Measurements from ENCODE around the gene CTNNA2.

The CTNNA2 gene

DNA sequence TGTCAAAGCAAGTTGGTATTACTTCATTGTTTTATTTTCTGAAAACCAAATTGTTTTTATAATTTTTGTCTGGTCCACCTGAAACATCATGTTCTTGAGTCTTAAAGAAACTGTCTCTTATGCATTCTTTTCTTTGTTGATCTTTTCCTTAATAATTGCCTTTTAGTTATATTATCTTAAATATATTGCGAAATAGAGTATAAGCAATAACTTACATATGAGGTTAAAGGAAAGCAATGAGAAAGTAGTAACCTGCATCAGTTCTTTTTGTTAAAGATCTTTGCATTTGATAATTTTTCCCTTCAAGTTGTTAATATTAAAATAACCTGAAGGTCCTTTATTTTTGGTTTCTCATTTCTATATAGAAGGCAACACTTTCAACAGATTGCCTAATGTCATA, 315.0 kb downstream of the CTNNA2 start:
- H3K27ac Mint-ChIP-seq, result no peak overlapping the region
- no peak overlapping the region for H3K4me3 Mint-ChIP-seq
- ATAC-seq, result no peak
- H3K4me1 Mint-ChIP-seq, result no peaks in the 10 kb centered on the region
- H3K27me3 Mint-ChIP-seq, result no peaks in the 10 kb centered on the region
- peaks cover 6% of the 10 kb centered on the region for H3K9me3 Mint-ChIP-seq
- no peaks in the 10 kb centered on the region for H3K36me3 Mint-ChIP-seq

DNA sequence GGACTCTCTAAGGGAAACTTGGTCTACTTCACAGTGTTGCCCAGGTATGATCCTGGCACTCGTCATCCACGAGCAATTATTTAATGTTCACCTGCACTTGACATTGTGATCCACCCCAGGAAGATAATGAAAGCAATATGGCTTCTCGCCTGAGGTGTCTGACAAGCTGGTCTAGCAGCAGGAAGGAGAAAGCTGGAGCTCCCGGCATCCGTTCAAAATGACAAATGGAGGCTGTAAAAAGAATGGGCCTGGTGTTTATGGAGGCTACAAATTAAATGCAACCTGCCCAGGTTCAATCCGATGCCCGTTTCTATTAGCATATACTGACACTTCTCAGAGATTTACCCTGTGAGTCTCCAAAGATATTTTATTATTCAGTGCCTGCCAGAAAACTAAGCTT, 317.6 kb downstream of the CTNNA2 start:
- no peak for ATAC-seq
- Mint-ChIP-seq H3K27me3 (no peaks in the 10 kb centered on the region), H3K4me3 (no peak overlapping the region), H3K27ac (no peak overlapping the region), H3K36me3 (no peaks in the 10 kb centered on the region), H3K4me1 (no peaks in the 10 kb centered on the region), H3K9me3 (no peaks in the 10 kb centered on the region)

- no peak for ATAC-seq
These were observed 319.1 kb downstream of the CTNNA2 start for GRCh38 chr2:79831961-79832360.

GRCh38 chr2:79832511-79833234, 319.8 kb downstream of the CTNNA2 start:
- Mint-ChIP-seq H3K4me3 (no peak overlapping the region), H3K27me3 (no peaks in the 10 kb centered on the region), H3K27ac (no peak overlapping the region), H3K4me1 (no peaks in the 10 kb centered on the region), H3K36me3 (no peaks in the 10 kb centered on the region), H3K9me3 (peaks cover 3% of the 10 kb centered on the region)
- ATAC-seq, result no peak

More at GRCh38 chr2:79831961-79832360, 319.1 kb downstream of the CTNNA2 start:
- H3K27me3 Mint-ChIP-seq, result no peaks in the 10 kb centered on the region
- no peak overlapping the region for H3K4me3 Mint-ChIP-seq
- no peaks in the 10 kb centered on the region for H3K4me1 Mint-ChIP-seq
- H3K27ac Mint-ChIP-seq, result no peak overlapping the region
- H3K9me3 Mint-ChIP-seq, result peaks cover 3% of the 10 kb centered on the region
- no peaks in the 10 kb centered on the region for H3K36me3 Mint-ChIP-seq

DNA sequence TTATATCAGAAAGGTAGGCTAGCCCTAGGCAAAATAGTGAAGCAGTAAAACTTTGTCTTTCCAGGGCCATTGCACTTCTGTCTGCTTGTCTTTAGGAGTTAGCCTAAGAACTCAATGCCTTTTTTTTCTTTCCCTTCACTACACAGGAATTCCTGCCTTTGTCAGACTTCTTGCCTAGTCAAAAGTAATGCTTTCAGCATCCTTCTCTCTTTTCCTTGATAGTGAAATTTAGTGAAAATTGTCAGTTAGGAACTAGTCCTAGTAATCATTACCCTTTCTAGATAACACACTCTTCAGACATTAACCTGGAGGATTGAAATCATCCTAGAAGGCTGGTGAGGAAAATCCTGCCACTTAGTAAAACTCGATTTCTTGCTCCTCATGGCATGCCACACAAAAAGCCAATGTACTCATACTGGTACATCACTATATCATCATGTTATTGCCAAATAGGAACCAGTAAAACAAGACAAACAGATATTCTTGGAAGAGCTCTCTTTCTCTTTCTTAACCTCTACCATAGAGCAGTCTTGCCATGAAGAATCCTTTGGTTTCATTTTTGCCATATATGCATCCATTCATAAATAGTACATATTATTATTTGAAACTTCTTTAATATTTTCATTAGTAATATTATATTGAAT, 320.5 kb downstream of the CTNNA2 start:
- no peaks in the 10 kb centered on the region for H3K27me3 Mint-ChIP-seq
- H3K9me3 Mint-ChIP-seq, result peaks cover 3% of the 10 kb centered on the region
- no peaks in the 10 kb centered on the region for H3K36me3 Mint-ChIP-seq
- ATAC-seq, result no peak
- H3K4me1 Mint-ChIP-seq, result no peaks in the 10 kb centered on the region
- H3K27ac Mint-ChIP-seq, result no peak overlapping the region
- H3K4me3 Mint-ChIP-seq, result no peak overlapping the region

DNA sequence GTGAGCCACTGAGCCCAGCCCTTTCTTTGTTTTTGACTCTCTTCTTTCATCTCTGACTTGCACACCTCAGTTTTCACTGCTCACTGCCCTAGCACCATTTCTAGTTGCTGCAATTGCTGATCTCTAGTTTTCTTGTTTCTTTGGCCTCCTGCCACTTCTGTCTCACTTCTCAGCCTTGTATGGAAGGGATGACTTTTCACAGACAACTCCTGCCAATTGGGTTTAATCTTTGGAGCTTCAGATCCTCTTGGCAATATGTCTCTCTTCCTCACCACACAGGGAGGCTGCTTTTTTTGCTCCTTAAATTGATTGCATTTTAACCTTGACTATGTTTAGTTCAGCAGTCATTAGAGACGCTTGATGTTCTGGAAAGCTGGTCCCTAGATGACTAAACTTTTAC, 323.1 kb downstream of the CTNNA2 start:
- Mint-ChIP-seq H3K27ac (no peak overlapping the region), H3K36me3 (no peaks in the 10 kb centered on the region), H3K9me3 (peaks cover 6% of the 10 kb centered on the region), H3K4me1 (no peaks in the 10 kb centered on the region), H3K4me3 (no peak overlapping the region), H3K27me3 (no peaks in the 10 kb centered on the region)
- no peak for ATAC-seq

GRCh38 chr2:79844011-79844410, 331.2 kb downstream of the CTNNA2 start:
- Mint-ChIP-seq H3K27ac (no peak overlapping the region), H3K36me3 (no peaks in the 10 kb centered on the region), H3K4me1 (no peaks in the 10 kb centered on the region), H3K27me3 (no peaks in the 10 kb centered on the region), H3K4me3 (no peak overlapping the region), H3K9me3 (no peaks in the 10 kb centered on the region)
- ATAC-seq, result no peak

DNA sequence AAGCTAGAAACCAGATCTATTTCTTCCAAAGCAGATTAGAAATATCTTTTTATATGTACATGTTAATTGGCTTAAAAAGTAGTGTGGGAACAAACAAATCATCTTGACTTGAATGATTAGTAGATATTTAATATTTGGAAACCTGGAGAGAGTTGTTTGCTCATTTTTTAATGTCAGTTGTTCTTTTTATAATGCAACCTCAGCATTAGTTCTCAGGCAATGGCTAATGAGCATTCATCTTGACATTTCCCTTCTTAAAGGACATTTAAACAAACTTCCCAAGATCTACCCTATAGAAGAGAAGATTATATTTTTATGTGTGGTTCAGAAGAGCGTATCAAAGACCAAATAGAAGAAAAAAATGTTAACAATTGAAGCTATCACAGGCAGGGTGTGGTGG, 334.0 kb downstream of the CTNNA2 start:
- H3K9me3 Mint-ChIP-seq, result peaks cover 3% of the 10 kb centered on the region
- ATAC-seq, result no peak
- no peaks in the 10 kb centered on the region for H3K36me3 Mint-ChIP-seq
- H3K4me3 Mint-ChIP-seq, result no peak overlapping the region
- no peaks in the 10 kb centered on the region for H3K27me3 Mint-ChIP-seq
- H3K27ac Mint-ChIP-seq, result no peak overlapping the region
- H3K4me1 Mint-ChIP-seq, result no peaks in the 10 kb centered on the region

GRCh38 chr2:79849241-79849640, 336.4 kb downstream of the CTNNA2 start:
- Mint-ChIP-seq H3K27me3 (no peaks in the 10 kb centered on the region), H3K36me3 (no peaks in the 10 kb centered on the region), H3K4me1 (no peaks in the 10 kb centered on the region), H3K27ac (no peak overlapping the region), H3K4me3 (no peak overlapping the region), H3K9me3 (peaks cover 3% of the 10 kb centered on the region)
- no peak for ATAC-seq

GRCh38 chr2:79849949-79850348, 337.1 kb downstream of the CTNNA2 start:
- H3K4me1 Mint-ChIP-seq, result no peaks in the 10 kb centered on the region
- no peaks in the 10 kb centered on the region for H3K36me3 Mint-ChIP-seq
- H3K27me3 Mint-ChIP-seq, result no peaks in the 10 kb centered on the region
- ATAC-seq, result no peak
- H3K27ac Mint-ChIP-seq, result no peak overlapping the region
- H3K9me3 Mint-ChIP-seq, result peaks cover 3% of the 10 kb centered on the region
- no peak overlapping the region for H3K4me3 Mint-ChIP-seq

DNA sequence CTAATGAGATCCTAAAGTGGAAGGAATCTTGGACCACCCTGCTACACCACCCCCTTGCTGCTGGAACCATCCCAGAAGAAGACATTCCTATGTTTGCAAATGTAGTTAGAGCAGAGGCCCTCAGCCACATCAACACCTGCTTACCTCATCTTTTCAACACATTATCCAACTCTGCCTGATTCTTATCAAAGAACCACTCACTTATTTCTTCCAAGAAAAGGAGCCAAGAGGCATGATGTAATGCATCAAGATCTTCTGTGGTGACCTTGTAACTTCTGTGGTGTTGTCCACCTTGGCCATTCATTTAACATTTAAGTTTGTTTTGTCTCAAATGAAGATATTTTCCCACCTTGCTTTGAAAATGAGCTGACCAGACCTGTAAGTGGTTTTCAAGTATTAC, 338.1 kb downstream of the CTNNA2 start:
- Mint-ChIP-seq H3K27ac (no peak overlapping the region), H3K4me1 (no peaks in the 10 kb centered on the region), H3K36me3 (no peaks in the 10 kb centered on the region), H3K4me3 (no peak overlapping the region), H3K9me3 (peaks cover 3% of the 10 kb centered on the region), H3K27me3 (no peaks in the 10 kb centered on the region)
- no peak for ATAC-seq

DNA sequence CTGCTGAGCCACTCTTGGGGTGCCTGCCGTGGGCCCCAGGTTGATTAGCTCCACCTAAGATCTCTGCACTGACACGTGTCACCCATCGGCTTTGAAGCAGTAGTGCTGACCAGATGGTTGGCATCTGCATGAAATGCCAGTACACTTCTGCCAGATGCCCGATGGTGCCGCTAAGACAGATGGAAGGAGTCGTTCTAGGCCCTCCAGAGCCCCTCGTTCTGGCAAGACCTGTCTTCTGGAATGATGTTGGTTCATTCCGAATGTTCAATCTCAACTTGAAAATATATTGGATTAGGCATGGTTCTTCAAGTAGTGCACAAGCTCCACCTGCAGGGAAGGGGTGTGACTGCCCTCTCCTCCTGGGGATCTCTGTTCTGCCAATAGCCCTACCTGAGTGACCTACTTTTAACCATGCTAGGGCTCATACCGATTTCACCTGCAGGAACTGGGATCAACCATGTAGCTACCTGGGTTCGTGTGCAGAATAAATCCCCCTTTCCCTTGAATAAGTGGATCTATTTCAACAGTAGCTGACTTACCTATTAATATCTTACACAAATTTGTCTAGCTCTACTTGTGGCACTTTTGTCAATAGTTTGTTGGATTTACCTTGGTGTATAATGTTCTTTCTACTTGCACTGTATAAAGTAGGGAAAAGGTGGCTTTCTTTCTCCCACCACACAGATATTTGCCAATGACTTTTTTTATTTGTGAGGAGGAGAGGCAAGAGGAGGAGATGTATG, 342.6 kb downstream of the CTNNA2 start:
- no peak overlapping the region for H3K4me3 Mint-ChIP-seq
- peaks cover 3% of the 10 kb centered on the region for H3K9me3 Mint-ChIP-seq
- no peak for ATAC-seq
- no peaks in the 10 kb centered on the region for H3K27me3 Mint-ChIP-seq
- no peak overlapping the region for H3K27ac Mint-ChIP-seq
- H3K36me3 Mint-ChIP-seq, result no peaks in the 10 kb centered on the region
- H3K4me1 Mint-ChIP-seq, result no peaks in the 10 kb centered on the region

- Mint-ChIP-seq H3K4me1 (no peaks in the 10 kb centered on the region), H3K27me3 (no peaks in the 10 kb centered on the region), H3K27ac (no peak overlapping the region), H3K36me3 (no peaks in the 10 kb centered on the region), H3K9me3 (peaks cover 2% of the 10 kb centered on the region), H3K4me3 (no peak overlapping the region)
- no peak for ATAC-seq
These were observed 345.0 kb downstream of the CTNNA2 start for GRCh38 chr2:79857888-79858287.

- no peak overlapping the region for H3K27ac Mint-ChIP-seq
- H3K4me1 Mint-ChIP-seq, result no peaks in the 10 kb centered on the region
- ATAC-seq, result no peak
- H3K9me3 Mint-ChIP-seq, result peaks cover 9% of the 10 kb centered on the region
- H3K36me3 Mint-ChIP-seq, result no peaks in the 10 kb centered on the region
- H3K4me3 Mint-ChIP-seq, result no peak overlapping the region
- H3K27me3 Mint-ChIP-seq, result no peaks in the 10 kb centered on the region
These were observed 347.6 kb downstream of the CTNNA2 start for GRCh38 chr2:79860228-79861058.

DNA sequence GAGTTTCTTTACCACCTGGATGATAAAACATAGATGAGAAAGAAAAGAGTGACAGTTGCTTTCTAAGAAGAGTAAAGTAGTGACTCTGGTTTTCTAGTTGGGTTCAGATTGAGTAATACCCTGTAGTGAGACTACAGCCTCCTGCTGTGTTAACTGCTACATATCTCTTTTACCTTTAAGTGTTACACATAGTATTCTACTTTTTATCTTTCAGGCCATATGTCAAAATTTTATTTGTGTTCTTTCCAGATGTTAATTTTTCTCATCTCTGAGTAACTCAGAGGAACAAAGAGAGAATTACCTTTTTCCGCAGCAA, 348.2 kb downstream of the CTNNA2 start:
- no peaks in the 10 kb centered on the region for H3K4me1 Mint-ChIP-seq
- no peaks in the 10 kb centered on the region for H3K36me3 Mint-ChIP-seq
- no peak overlapping the region for H3K4me3 Mint-ChIP-seq
- no peak for ATAC-seq
- H3K27me3 Mint-ChIP-seq, result no peaks in the 10 kb centered on the region
- peaks cover 9% of the 10 kb centered on the region for H3K9me3 Mint-ChIP-seq
- H3K27ac Mint-ChIP-seq, result no peak overlapping the region

All from stimulated activated memory B cell treated with anti-CD40 and anti-IgM and Interleukin-4, amounts not matched to agents 10 μg/mL and 1 μg/mL and 100 μg/mL, for 72 hours (primary cell).